A204.1 (cell line): ENCODE results near the gene CERS5.
"Not testable (repeated sequence)": the region's sequence is repeated elsewhere in the genome, so short reads cannot be mapped to it uniquely, and the experiment has no call there.

ENCODE experiments used
- FAIRE-seq: peaks from 2 replicates; lab custom pipeline; 2012; peaks lifted over from hg19 to GRCh38; lab: Jason Lieb, UNC

The CERS5 gene

GRCh38 chr12:50102646-50103309 is 64.4 kb downstream of the CERS5 start:
- no peak for FAIRE-seq

DNA sequence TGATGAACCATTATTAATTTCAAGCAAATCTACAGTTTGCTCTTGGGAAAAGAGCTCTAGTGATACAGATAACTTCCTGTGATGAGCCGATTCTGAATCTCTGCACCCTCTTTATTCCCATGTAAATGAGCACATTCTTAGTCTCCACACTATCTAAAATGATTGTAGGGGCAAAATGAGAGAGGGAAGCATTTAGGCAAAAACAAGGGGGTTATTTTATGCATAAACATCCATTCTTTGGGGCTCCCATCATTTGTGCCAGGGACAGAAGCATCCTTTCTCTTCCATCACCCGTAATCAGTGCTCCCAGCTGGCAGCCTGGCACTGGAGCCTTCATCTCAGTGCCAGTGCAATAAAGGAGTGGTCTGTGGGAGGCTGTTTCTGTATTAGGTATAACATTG is 65.0 kb downstream of the CERS5 start:
- FAIRE-seq, result no peak

GRCh38 chr12:50101663-50102062 is 65.5 kb downstream of the CERS5 start:
- FAIRE-seq, result peak; percentile 63

DNA sequence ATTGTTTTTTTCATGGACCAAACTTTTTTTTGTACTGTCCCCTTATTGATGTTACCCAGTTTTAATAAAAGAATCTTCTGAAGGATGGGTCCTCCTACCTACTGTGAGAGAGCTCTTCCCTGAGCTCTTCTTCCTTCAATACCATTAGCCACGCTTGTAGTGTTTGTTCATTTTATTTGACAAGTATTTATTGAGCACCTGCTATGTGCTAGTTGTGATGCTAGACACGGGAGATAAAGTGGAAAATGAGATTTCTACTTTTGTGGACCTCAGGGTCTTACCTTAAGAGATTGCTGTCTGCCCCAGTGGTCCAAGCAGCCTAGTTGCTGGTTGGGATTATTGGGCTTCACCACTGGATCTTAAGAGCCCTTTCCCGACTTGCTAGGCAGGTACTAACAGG is 66.6 kb downstream of the CERS5 start:
- no peak for FAIRE-seq

DNA sequence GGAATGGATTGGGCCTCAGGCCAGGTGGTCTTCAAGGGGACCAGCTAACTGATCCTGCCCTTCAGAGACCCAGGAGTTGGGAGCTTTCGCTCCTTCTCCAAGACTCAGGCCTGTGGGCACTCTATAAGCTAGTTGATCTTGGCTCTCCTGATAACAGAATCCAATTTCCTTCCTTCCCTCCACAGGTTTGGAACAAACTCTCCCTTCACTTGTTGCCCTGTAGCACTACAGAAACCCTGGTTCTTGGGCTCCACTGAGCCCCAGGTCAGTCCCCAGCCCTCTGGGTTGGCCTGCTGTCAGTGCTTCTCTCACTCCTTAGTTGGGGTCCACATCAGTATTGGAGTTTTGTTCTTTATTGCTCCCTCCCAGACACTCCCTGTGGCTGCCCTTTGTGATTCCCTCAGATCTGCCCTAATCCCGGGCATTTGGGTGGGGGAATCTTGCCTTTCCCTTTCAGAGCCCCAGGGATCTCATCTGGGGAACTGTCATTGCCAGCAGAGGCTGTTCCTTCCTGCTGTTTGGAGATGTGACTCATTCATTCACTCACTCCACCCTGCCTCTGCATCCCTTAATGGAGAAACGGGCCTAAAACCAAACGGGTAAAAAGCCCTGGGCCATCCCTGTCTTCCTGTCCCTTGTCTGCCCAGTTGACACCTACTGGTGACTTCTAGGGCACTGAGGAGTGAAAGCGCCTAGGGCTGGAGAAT is 67.7 kb downstream of the CERS5 start:
- no peak for FAIRE-seq

GRCh38 chr12:50097952-50098351 is 69.2 kb downstream of the CERS5 start:
- no peak for FAIRE-seq

DNA sequence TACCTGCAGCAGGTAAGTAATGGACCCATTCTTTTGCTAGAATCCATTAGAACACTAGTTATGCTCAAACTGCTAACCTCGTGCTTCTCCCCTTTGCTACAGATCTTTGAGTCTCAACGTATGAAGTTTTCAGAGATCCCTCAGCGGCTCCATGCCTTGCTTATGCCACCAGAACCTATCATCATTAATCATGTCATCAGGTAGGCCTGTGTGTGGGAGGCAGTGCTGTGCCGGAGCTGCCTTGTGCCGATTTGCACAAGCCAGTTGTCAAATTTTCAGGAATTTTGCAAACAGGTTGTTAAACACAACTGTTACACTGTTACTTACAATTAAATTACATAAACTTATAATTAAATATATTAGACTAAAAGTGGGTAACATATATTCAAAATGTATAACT is 76.8 kb downstream of the CERS5 start:
- no peak for FAIRE-seq

DNA sequence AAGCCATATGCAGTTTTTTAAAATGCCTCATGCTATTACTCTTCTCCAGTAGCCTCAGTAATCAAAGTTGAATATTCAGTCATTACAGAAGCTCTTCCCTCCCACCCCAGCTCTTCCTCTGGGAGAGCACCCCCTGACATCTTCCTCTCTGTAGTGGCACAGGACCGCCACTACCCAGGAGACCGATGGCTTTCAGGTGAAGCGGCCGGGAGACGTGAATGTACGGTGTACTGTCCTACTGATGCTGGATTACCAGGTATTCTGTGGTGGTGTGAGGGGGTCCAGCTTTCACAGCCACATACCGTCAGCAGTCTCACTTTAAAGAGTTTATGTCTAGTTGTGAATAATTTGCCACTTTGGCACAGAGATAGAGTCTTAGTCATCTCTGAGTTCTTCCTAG is 77.4 kb downstream of the CERS5 start:
- no peak for FAIRE-seq

- FAIRE-seq, result no peak
Observed at GRCh38 chr12:50088577-50089335, 78.4 kb downstream of the CERS5 start.

GRCh38 chr12:50087995-50088394 is 79.2 kb downstream of the CERS5 start:
- no peak for FAIRE-seq

DNA sequence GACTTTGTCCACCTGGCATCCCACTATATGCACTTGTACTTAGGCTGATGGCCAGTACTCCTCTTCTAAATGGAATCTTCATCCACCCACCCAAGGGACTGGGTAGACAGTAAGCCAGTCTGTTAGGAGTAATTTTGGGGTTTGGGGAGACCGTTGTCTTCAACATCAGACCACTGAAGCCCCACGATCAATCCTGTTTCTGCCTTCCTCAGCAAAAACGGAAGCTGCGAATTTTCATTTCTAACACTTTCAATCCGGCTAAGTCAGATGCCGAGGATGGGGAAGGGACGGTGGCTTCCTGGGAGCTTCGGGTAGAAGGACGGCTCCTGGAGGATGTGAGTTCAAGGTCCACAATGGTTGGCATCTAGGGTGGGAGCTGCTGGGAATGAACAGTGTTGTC is 80.0 kb downstream of the CERS5 start:
- FAIRE-seq, result no peak

DNA sequence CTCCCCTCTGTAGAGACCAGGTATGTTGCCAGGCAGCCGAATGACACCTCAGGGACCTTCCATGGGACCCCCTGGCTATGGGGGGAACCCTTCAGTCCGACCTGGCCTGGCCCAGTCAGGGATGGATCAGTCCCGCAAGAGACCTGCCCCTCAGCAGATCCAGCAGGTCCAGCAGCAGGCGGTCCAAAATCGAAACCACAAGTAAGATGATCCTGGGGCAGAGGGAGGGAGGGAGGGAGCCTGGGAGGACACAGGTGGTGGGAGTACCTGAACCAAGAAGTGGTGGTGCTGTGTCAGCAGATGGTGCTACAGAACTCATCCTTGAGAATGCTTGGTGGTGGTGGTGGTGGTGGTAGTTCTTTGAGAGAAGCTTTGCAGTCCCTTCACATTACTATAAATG is 81.0 kb downstream of the CERS5 start:
- no peak for FAIRE-seq

- FAIRE-seq, result no peak
Observed at GRCh38 chr12:50085615-50086072, 81.5 kb downstream of the CERS5 start.

DNA sequence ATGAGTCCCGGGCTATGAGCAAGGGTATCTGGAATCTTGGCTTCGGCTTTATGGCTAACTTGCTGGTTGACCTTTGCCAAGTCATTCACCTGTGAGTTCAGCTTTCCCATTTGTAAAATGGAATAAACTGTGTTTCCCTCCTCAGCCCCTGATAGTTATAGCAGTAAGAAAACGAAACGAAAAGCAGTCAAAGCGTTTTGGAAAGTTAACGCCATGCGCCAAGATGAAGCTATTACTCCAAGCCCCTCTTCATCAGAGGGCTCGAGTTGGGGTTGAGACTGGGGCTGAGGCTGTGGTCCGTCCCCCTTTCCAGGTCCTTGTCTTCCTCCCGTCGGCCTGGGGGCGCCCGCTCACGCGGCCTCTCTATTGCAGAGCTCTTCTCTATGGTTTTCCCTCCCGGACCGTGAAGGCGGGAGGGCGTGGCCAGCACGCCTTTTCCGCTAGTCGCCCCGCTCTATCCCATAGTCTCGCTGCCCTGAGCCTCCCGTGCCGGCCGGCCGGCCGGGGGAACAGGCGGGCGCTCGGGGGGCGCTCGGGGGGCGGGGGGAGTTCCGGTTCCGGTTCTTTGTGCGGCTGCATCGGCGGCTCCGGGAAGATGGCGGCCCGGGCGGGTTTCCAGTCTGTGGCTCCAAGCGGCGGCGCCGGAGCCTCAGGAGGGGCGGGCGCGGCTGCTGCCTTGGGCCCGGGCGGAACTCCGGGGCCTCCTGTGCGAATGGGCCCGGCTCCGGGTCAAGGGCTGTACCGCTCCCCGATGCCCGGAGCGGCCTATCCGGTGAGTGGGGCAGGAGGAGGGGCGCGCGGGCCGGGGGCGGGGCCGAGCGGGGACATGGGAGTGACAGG is 82.2 kb downstream of the CERS5 start, which contains the start of gene SMARCD1:
TSS of gene SMARCD1 (plus strand) at position 568 of the 840 bp plus-strand sequence. CDS start at position 596, 28 bp downstream.
- FAIRE-seq, result peak; percentile 23

DNA sequence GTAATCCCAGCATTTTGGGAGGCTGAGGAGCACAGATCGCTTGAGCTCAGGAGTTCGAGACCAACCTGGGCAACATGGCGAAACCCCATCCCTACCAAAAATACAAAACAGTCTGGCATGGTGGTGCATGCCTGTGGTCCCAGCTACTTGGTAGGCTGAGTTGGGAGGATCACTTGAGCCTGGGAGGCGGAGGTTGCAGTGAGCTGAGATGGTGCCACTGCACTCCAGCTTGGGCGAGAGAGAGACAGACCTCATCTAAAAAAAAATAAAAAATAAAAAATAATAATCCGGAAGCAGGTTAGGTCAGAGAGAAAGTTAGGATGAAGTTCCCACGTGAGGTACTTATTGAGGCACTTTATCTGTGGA is 82.8 kb downstream of the CERS5 start:
- not testable (repeated sequence) for FAIRE-seq

DNA sequence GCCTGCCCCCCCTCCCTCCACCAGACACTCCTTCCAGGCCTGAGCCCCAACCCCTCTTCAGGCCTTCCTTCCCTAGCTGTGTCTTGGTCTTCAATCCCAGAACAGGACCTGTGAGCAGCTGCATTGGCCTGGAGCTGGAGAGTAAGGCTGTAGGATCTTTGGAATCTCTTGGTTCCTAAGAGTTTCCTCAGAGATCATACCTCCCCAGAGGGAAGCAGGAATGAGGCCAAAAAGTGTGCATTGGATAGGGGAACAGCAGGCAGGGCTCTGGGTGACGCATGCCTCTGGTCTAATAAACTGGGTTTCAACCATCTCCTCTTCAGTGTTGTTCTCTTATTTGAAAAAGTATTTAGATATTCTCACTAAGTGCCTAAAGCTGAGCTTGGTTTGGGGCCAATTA is 83.9 kb downstream of the CERS5 start:
- FAIRE-seq, result no peak

- no peak for FAIRE-seq
Observed at GRCh38 chr12:50082644-50083043, 84.5 kb downstream of the CERS5 start.

GRCh38 chr12:50081096-50081808 is 85.9 kb downstream of the CERS5 start:
- no peak for FAIRE-seq

GRCh38 chr12:50079771-50080170 is 87.4 kb downstream of the CERS5 start:
- no peak for FAIRE-seq
